GM19467 (cell line): ENCODE data around the gene ODAD3.
"Not testable (repeated sequence)": the region's sequence is repeated elsewhere in the genome, so short reads cannot be mapped to it uniquely, and the experiment has no call there.

ENCODE experiments used
- ATAC-seq: cut with Tn5 transposase; IDR thresholded peaks from one replicate; pipeline ENCODE4 v1.9.1; 2021; ENCODE audit warnings: mild to moderate bottlenecking, moderate library complexity; ENCODE audit not compliant: unreplicated experiment

ODAD3 gene

GRCh38 chr19:11435057-11435832 lies at the start of gene ODAD3, which contains the start of gene PRKCSH:
ODAD3 (minus strand) TSS chr19:11435121; CDS start chr19:11435016, 105 bp downstream.
PRKCSH (plus strand) TSS chr19:11435635; CDS start chr19:11436118, 483 bp downstream.
- peak; percentile 84 for ATAC-seq

GRCh38 chr19:11483366-11484111 lies 48.6 kb upstream of the ODAD3 start:
- ATAC-seq: no peak

GRCh38 chr19:11482384-11483050 lies 47.6 kb upstream of the ODAD3 start:
- ATAC-seq: peak; percentile 60

- peak; percentile 42 for ATAC-seq
These were observed 46.8 kb upstream of the ODAD3 start for GRCh38 chr19:11481534-11482383.

- no peak for ATAC-seq
These were observed 46.0 kb upstream of the ODAD3 start, which contains the start of gene ELAVL3 for GRCh38 chr19:11480715-11481533. ELAVL3 (minus strand) TSS chr19:11481046; CDS start chr19:11480608, 438 bp downstream.

GRCh38 chr19:11479898-11480714 lies 45.2 kb upstream of the ODAD3 start:
- ATAC-seq: no peak

- no peak for ATAC-seq
These were observed 44.4 kb upstream of the ODAD3 start for GRCh38 chr19:11479090-11479897.

- ATAC-seq: no peak
These were observed 43.5 kb upstream of the ODAD3 start for GRCh38 chr19:11478167-11479089.

GRCh38 chr19:11475861-11476260 lies 40.9 kb upstream of the ODAD3 start:
- no peak for ATAC-seq

GRCh38 chr19:11475343-11475742 lies 40.4 kb upstream of the ODAD3 start:
- not testable (repeated sequence) for ATAC-seq

- ATAC-seq: no peak
These were observed 38.8 kb upstream of the ODAD3 start for GRCh38 chr19:11473725-11474124.

GRCh38 chr19:11468266-11468845 lies 33.4 kb upstream of the ODAD3 start:
- not testable (repeated sequence) for ATAC-seq

- ATAC-seq: no peak
These were observed 30.7 kb upstream of the ODAD3 start for GRCh38 chr19:11465600-11465999.

GRCh38 chr19:11464333-11465265 lies 29.7 kb upstream of the ODAD3 start:
- no peak for ATAC-seq

- no peak for ATAC-seq
These were observed 28.5 kb upstream of the ODAD3 start for GRCh38 chr19:11463391-11463790.
